A549 (cell line): ENCODE results near the gene CELF3. TPM values are rescaled to one million over a fixed set of nuclear protein-coding genes. Genes with fewer than 3 reads are reported as not detected.

Experiments used
- ATAC-seq, 2 experiments: fragments of 200-7000 bp in 1 of 2; fragments of >200 bp in 1 of 2; cut with Nextera tagmentation in 1 of 2; cut with Tn5 transposase in 1 of 2; 3 replicates each; pipeline versions ENCODE4 v1.8.0 to v1.9.1; 2018 to 2020; ENCODE audit warnings: mild to moderate bottlenecking in 1 of 2, moderate library complexity in 1 of 2
- CTCF ChIA-PET: fragments of 300-600 bp; sonication (Branson Sonifier 250); formaldehyde crosslinking; extraction: SDS; loops from one replicate; lab custom pipeline; 2021; ENCODE audit warnings: antibody characterized with exemption, inconsistent platforms; lab: Yijun Ruan, JAX
- POLR2A ChIA-PET: fragments of 350-600 bp; formaldehyde crosslinking; extraction: SDS; loops from one replicate; lab custom pipeline; 2021; ENCODE audit warnings: antibody characterized with exemption, inconsistent platforms; lab: Yijun Ruan, JAX
- DNase-seq, 2 experiments: peaks; one replicate each; pipeline versions ENCODE4 v3.0.0 to v3.0.0-alpha.2; 2011 to 2016; ENCODE audit warnings: low read depth in 1 of 2, low spot score in 1 of 2
- FAIRE-seq: peaks from 2 replicates; lab custom pipeline; 2011; peaks lifted over from hg19 to GRCh38; lab: Jason Lieb, UNC
- H3K27ac ChIP-seq, 2 experiments: fragments of >200 bp; sonication (Bioruptor Twin); formaldehyde crosslinking; 3 replicates each; pipeline ENCODE4 v1.5.1; 2016 to 2017
- H3K4me1 ChIP-seq: fragments of >200 bp; sonication (Bioruptor Twin); formaldehyde crosslinking; 3 replicates; pipeline ENCODE4 v1.6.1; 2016
- H3K4me2 ChIP-seq: fragments of >200 bp; sonication (Bioruptor Twin); formaldehyde crosslinking; 3 replicates; pipeline ENCODE4 v1.6.1; 2016
- H3K4me3 ChIP-seq: fragments of >200 bp; sonication (Bioruptor Twin); formaldehyde crosslinking; 3 replicates; pipeline ENCODE4 v1.5.1; 2016
- H3K9me3 ChIP-seq: fragments of >200 bp; sonication (Bioruptor Twin); formaldehyde crosslinking; 3 replicates; pipeline ENCODE4 v1.6.1; 2016
- BHLHE40 ChIP-seq: IDR thresholded peaks from 2 replicates; pipeline ENCODE4 v1.6.1; 2012; ENCODE audit warnings: low read depth, low read length, inconsistent platforms
- CBX8 ChIP-seq: fragments of 200-600 bp; sonication (generic); IDR thresholded peaks from 2 replicates; pipeline ENCODE4 v1.6.1; 2016
- EHF ChIP-seq: fragments of 250-450 bp; sonication (Bioruptor Pico); IDR thresholded peaks from 2 replicates; pipeline ENCODE4 v1.5.0; 2020; ENCODE audit warnings: mild to moderate bottlenecking
- EHMT2 ChIP-seq: fragments of 200-600 bp; sonication (generic); IDR thresholded peaks from 2 replicates; pipeline ENCODE4 v1.6.1; 2016; ENCODE audit warnings: antibody characterized with exemption, low read depth, mild to moderate bottlenecking, moderate library complexity
- EP300 ChIP-seq, 2 experiments: fragments of >200 bp; sonication (Bioruptor Twin); formaldehyde crosslinking; IDR thresholded peaks; 2 replicates in 1 of 2; 3 replicates in 1 of 2; pipeline ENCODE4 v1.6.1; 2016 to 2017
- ESRRA ChIP-seq: fragments of 150-350 bp; IDR thresholded peaks from 2 replicates; pipeline ENCODE4 v1.6.1; 2014; ENCODE audit warnings: mild to moderate bottlenecking, low read length, borderline replicate concordance
- FOSL2 ChIP-seq, 2 experiments: fragments of 450-650 bp in 1 of 2; fragments of >200 bp in 1 of 2; sonication (Bioruptor Twin) in 1 of 2; formaldehyde crosslinking; IDR thresholded peaks; 2 replicates each; pipeline versions ENCODE4 v1.5.0 to v1.6.1; 2016 to 2020; ENCODE audit warnings: mild to moderate bottlenecking in 1 of 2, moderate library complexity in 1 of 2
- GATA3 ChIP-seq: IDR thresholded peaks from 2 replicates; pipeline ENCODE4 v1.6.1; 2012; ENCODE audit warnings: borderline replicate concordance
- HDAC2 ChIP-seq: fragments of 200-600 bp; sonication (generic); IDR thresholded peaks from 2 replicates; pipeline ENCODE4 v1.6.1; 2016
- HEYL ChIP-seq: fragments of 250-450 bp; sonication (Bioruptor Pico); IDR thresholded peaks from 2 replicates; pipeline ENCODE4 v1.8.0; 2021; ENCODE audit warnings: mild to moderate bottlenecking, moderate library complexity
- HOXA7 ChIP-seq: fragments of 250-450 bp; sonication (Bioruptor Pico); IDR thresholded peaks from 2 replicates; pipeline ENCODE4 v1.5.0; 2020; ENCODE audit warnings: mild to moderate bottlenecking, moderate library complexity
- JUNB ChIP-seq: fragments of >200 bp; sonication (Bioruptor Twin); formaldehyde crosslinking; IDR thresholded peaks from 2 replicates; pipeline ENCODE4 v1.6.1; 2016
- MAZ ChIP-seq: fragments of 150-350 bp; IDR thresholded peaks from 2 replicates; pipeline ENCODE4 v1.6.1; 2014; ENCODE audit warnings: antibody characterized with exemption, low read depth, low read length, borderline replicate concordance
- MYC ChIP-seq: IDR thresholded peaks from 2 replicates; pipeline ENCODE4 v1.6.1; 2012; ENCODE audit warnings: mild to moderate bottlenecking, inconsistent platforms, low read length, improper control_type of control experiment, borderline replicate concordance
- NFE2L2 ChIP-seq: fragments of 150-350 bp; conservative IDR thresholded peaks from 2 replicates; pipeline ENCODE4 v1.6.1; 2014; ENCODE audit warnings: low read length
- NPAS2 ChIP-seq: fragments of 250-450 bp; sonication (Bioruptor Pico); IDR thresholded peaks from 2 replicates; pipeline ENCODE4 v1.8.0; 2022; ENCODE audit warnings: mild to moderate bottlenecking, moderate library complexity, borderline replicate concordance
- NR3C1 ChIP-seq: fragments of >200 bp; sonication (Bioruptor Twin); formaldehyde crosslinking; IDR thresholded peaks from 3 replicates; pipeline ENCODE4 v1.6.1; 2017
- POLR2A ChIP-seq: IDR thresholded peaks from 2 replicates; pipeline ENCODE4 v1.6.1; 2012; ENCODE audit warnings: mild to moderate bottlenecking, low read length
- RARB ChIP-seq: fragments of 250-450 bp; sonication (Bioruptor Pico); IDR thresholded peaks from 2 replicates; pipeline ENCODE4 v1.8.0; 2021; ENCODE audit warnings: mild to moderate bottlenecking, moderate library complexity
- SREBF2 ChIP-seq: fragments of 450-650 bp; IDR thresholded peaks from 2 replicates; pipeline ENCODE4 v1.6.1; 2014; ENCODE audit warnings: mild to moderate bottlenecking, moderate library complexity
- TFCP2L1 ChIP-seq: fragments of 250-450 bp; sonication (Bioruptor Pico); IDR thresholded peaks from 2 replicates; pipeline ENCODE4 v1.5.0; 2021; ENCODE audit warnings: mild to moderate bottlenecking
- ZSCAN20 ChIP-seq: fragments of 250-450 bp; sonication (Bioruptor Pico); IDR thresholded peaks from 2 replicates; pipeline ENCODE4 v1.8.0; 2022; ENCODE audit warnings: mild to moderate bottlenecking, moderate library complexity
- WGBS: methylation state at CpG from one replicate; pipeline ENCODE4 v1.1.6; 2017; ENCODE audit errors: missing lambda C conversion rate; 5-methylcytosine and 5-hydroxymethylcytosine counted together
- polyA plus RNA-seq, 4 experiments: library from polyadenylated mRNA; depleted of rRNA in 3 of 4; stranded (reverse); fragments of >200 nt; fragmentation: RNase III in 1 of 4; extraction: RNeasy Plus Mini Kit Qiagen cat#74134 plus additional on column Dnase treatment in 1 of 4; gene quantifications; 2 replicates in 3 of 4; 3 replicates in 1 of 4; pipeline ENCODE4 v1.2.3, GENCODE V29; 2011 to 2017
- TF ChIP-seq, protein P1 (sequence below): fragments of >200 bp; sonication (Bioruptor Twin); formaldehyde crosslinking; IDR thresholded peaks from 3 replicates; pipeline ENCODE4 v1.6.1; 2016
- TF ChIP-seq, protein P2 (sequence below): fragments of >200 bp; sonication (Bioruptor Twin); formaldehyde crosslinking; IDR thresholded peaks from 3 replicates; pipeline ENCODE4 v1.5.1; 2016

The CELF3 gene
- polyA plus RNA-seq, 2 of the 4 experiments (the other 2 are of a cell fraction), result not detected

DNA sequence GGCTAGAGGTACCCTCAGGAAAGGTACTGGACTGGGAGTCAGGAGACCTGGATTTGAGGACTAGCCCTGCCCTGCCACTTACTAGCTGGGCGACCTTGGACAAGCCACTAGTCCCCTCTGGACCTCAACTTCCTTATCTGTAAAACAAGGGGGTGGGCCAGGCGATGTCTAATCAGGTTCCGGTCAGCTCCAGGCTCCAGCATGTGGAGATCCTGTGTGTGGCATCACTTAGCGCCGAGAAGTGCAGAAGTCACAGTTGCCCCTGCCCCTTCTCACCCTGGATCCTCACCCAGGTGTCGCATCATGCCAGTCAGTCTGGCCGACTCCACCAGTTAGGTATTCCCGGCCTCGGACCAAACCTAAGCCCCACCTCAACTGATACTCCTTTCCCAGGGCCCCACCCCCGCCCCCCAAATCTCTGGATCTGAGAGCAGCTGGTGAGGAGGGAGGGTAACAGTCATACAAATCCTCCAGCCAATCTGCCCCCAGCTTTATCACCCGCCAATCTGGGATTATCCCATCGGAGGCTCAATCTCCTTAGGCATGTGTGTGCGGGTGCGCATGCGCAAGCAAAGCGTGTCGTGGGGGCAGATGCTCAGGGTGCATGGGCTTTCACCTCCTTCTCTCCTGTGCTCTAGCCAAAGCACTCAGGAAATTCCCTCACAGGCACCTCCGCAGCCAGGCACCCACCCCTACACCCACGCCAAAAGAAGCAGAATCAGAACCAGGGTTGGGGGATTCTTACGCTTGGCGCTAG lies 5.4 kb downstream of the CELF3 start:
- no peak for FAIRE-seq
- TF ChIP-seq, protein P1, sequence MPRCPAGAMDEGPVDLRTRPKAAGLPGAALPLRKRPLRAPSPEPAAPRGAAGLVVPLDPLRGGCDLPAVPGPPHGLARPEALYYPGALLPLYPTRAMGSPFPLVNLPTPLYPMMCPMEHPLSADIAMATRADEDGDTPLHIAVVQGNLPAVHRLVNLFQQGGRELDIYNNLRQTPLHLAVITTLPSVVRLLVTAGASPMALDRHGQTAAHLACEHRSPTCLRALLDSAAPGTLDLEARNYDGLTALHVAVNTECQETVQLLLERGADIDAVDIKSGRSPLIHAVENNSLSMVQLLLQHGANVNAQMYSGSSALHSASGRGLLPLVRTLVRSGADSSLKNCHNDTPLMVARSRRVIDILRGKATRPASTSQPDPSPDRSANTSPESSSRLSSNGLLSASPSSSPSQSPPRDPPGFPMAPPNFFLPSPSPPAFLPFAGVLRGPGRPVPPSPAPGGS, result no peak
- TF ChIP-seq HOXA7 (CRISPR knock-in tag) (no peak), EHF (no peak), MAZ (no peak), RARB (CRISPR knock-in tag) (no peak), GATA3 (no peak), JUNB (no peak), ESRRA (no peak), NR3C1 (no peak), POLR2A (no peak), NPAS2 (CRISPR knock-in tag) (no peak), TFCP2L1 (CRISPR knock-in tag) (no peak), EP300 (IDR thresholded peaks at IDR 0.05) (no peak), EHMT2 (no peak)
- TF ChIP-seq, protein P2, sequence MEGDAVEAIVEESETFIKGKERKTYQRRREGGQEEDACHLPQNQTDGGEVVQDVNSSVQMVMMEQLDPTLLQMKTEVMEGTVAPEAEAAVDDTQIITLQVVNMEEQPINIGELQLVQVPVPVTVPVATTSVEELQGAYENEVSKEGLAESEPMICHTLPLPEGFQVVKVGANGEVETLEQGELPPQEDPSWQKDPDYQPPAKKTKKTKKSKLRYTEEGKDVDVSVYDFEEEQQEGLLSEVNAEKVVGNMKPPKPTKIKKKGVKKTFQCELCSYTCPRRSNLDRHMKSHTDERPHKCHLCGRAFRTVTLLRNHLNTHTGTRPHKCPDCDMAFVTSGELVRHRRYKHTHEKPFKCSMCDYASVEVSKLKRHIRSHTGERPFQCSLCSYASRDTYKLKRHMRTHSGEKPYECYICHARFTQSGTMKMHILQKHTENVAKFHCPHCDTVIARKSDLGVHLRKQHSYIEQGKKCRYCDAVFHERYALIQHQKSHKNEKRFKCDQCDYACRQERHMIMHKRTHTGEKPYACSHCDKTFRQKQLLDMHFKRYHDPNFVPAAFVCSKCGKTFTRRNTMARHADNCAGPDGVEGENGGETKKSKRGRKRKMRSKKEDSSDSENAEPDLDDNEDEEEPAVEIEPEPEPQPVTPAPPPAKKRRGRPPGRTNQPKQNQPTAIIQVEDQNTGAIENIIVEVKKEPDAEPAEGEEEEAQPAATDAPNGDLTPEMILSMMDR, result no peak
- Histone ChIP-seq H3K4me2 (no peak overlapping the region), H3K4me1 (peaks cover 10% of the 10 kb centered on the region), H3K9me3 (no peaks in the 10 kb centered on the region), H3K4me3 (no peak overlapping the region), H3K27ac (no peak overlapping the region)
- ChIA-PET POLR2A (no interaction called here), CTCF (interaction anchor here (1.0 to 1.4 kb wide), 4 partner anchors 13 to 117 kb away, joined by 3 to 4 read pairs (median 4); no protein-coding TSS in a partner anchor)
- 88% methylated on average over 20 of the region's 21 CpGs for WGBS
- ATAC-seq, result no peak
- no peak for DNase-seq

DNA sequence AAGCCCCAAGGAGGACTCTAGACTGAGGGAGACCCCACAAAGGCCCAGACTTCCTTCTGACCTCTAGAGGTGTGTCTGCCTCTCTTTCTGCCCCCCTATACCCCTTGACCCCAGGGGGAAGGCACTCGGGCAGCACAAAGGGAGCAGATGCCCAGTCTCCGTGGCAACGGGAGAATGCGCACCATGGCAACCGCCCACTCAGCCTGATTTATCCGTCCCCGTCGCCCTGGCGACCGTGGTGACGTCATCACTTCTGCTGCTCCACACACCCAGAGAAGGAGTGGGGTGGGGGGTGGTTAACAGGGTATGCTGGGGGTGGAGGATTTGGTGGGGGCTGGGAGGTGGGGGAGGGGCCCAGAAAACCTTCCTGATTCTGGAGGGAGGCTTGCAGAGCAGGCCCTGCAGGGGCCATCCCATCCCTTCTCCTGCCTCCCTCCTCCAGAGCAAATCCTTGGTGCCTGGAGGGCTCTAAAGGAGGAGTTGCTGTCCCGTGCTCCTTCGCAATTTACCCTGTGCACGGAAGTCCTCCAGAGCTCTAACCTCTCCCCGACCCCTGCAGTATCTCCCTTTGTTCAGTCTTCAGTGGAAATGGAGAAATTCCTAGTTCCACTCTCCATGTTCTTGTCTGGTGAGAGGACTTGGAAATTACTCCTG lies 6.3 kb downstream of the CELF3 start:
- POLR2A ChIA-PET, result no interaction called here
- WGBS, result 69% methylated on average over 14 of the region's 15 CpGs
- FAIRE-seq (no peak), ATAC-seq (no peak), DNase-seq (no peak)
- CTCF ChIA-PET, result interaction anchor here (1.0 to 1.4 kb wide), 3 partner anchors 14 to 116 kb away, joined by 3 to 4 read pairs (median 3); no protein-coding TSS in a partner anchor
- Histone ChIP-seq H3K4me1 (peaks cover 13% of the 10 kb centered on the region), H3K27ac (no peak overlapping the region), H3K4me3 (no peak overlapping the region), H3K4me2 (no peak overlapping the region), H3K9me3 (no peaks in the 10 kb centered on the region)
- TF ChIP-seq NFE2L2 (no peak), FOSL2 (IDR thresholded peaks at IDR 0.05) (no peak), FOSL2 (CRISPR knock-in tag; IDR thresholded peaks at IDR 0.05) (0 out of 2 replicates have a peak, but pooled peaks have one; percentile 7)

DNA sequence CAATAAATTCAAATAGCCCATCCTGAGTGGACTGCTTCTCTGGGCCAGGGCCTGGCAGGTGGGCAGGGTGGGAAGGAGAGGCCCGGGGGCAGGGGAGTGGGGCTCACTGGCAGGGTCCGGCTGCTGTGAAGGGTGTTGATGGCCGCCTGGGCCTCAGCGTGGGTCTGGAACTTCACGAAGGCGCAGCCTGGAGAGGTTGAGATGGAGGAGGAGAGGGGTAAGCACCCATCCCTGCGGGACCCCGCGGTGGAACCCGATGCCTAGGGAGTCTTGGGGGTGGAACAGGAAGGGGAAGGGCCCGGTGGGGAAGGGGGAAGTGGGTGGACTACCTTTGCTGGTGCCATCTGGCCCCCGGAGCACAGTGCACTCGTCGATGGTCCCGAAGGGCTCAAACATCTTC lies 7.7 kb downstream of the CELF3 start:
- FAIRE-seq (no peak), DNase-seq (no peak), ATAC-seq (no peak)
- ChIA-PET POLR2A (no interaction called here), CTCF (interaction anchor here (0.9 kb wide), 1 partner anchor 15 kb away, joined by 4 read pairs; no protein-coding TSS in a partner anchor)
- H3K27ac ChIP-seq, result no peak overlapping the region
- 77% methylated on average over 14 of the region's 15 CpGs for WGBS
- H3K4me1 ChIP-seq, result peaks cover 13% of the 10 kb centered on the region
- TF ChIP-seq CBX8 (no peak), BHLHE40 (no peak), ZSCAN20 (CRISPR knock-in tag) (no peak), HEYL (CRISPR knock-in tag) (no peak), HDAC2 (no peak), JUNB (no peak), MYC (no peak), NR3C1 (no peak), TFCP2L1 (CRISPR knock-in tag) (no peak), SREBF2 (no peak)
- TF ChIP-seq, protein P1, result no peak
- no peak overlapping the region for H3K4me2 ChIP-seq
- H3K4me3 ChIP-seq, result no peak overlapping the region
- no peaks in the 10 kb centered on the region for H3K9me3 ChIP-seq
